HG03442 (cell line): ENCODE results near the gene EMC10.

ENCODE experiments used
- ATAC-seq: cut with Tn5 transposase; IDR thresholded peaks from one replicate; pipeline ENCODE4 v1.9.1; 2021; ENCODE audit warnings: mild to moderate bottlenecking, moderate library complexity; ENCODE audit not compliant: unreplicated experiment

Gene EMC10

DNA sequence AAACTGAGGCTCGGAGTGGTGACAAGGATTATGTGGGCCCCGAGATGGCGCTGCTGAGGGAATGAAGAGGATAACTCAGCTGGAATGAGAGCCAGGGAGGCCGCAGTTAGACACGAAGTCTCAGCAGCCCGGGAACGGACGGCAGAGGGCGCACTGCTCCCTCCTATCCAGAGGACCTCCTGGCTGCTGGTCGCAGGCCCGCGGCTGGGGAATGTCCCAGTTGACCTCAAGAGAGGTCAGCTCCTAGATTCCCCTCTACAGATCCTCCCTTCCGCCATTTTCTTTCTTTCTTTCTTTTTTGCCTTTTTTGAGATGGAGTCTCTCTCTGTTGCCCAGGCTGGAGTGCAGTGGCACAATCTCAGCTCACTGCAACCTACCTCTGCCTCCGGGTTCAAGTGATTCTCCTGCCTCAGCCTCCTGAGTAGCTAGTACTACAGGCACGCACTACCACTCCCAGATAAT is 61.5 kb downstream of the EMC10 start:
- no peak for ATAC-seq
